ENCODE results near the gene HACE1.
A peak's percentile ranks its signal among the peaks of the same experiment; 100 is the strongest.
"Not testable (repeated sequence)": the region's sequence is repeated elsewhere in the genome, so short reads cannot be mapped to it uniquely, and the experiment has no call there.

The HACE1 gene

GRCh38 chr6:104859225-104860146, at the start of gene HACE1:
Gene HACE1, minus strand, starts transcription at chr6:104859919. Its CDS starts 277 bp downstream, at chr6:104859642.
- peak; percentile 67 for DNase-seq (ENCODE audit: low read depth)

GRCh38 chr6:104908888-104909525, 49.3 kb upstream of the HACE1 start:
- DNase-seq (ENCODE audit: low read depth): no peak

- DNase-seq (ENCODE audit: low read depth): no peak
These were observed 48.5 kb upstream of the HACE1 start for GRCh38 chr6:104908031-104908887.

- not testable (repeated sequence) for DNase-seq (ENCODE audit: low read depth)
These were observed 39.2 kb upstream of the HACE1 start for GRCh38 chr6:104898893-104899292.

GRCh38 chr6:104896914-104897313, 37.2 kb upstream of the HACE1 start:
- no peak for DNase-seq (ENCODE audit: low read depth)

DNA sequence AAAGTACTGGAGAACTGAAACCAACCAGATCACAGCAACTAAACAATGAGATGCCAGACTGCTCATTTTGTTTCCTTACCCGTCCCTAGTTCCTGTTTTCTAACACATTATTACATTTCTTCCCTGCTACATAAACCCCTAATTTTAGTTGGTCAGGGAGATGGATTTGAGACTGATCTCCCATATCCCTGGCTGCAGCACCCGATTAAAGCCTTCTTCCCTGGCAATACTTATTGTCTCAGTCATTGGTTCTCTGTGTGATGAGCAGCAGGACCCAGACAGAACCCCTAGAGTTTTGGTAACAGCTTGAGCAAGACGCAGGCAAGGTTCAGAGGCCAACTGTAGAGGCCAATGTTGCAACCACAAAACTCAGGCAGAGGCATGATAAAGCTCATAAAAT, 28.3 kb upstream of the HACE1 start:
- no peak for DNase-seq (ENCODE audit: low read depth)

DNA sequence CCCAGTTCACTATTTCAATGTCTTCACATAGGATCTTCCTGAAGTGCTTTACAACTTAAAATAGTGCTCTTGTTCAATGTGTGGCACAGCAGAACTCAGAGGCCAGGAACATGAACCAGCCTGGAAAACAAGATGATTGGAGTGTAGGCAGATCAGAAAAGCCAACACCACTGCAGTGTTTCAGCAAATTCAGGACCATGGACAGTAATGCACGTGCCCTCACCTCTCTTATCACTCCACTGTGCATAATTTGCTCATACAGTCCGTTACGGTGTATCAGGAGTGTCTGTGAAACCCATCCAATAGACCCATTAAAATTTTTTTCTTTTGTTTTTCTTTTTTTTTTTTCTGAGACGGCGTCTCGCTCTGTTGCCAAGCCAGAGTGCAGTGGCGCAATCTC, 27.6 kb upstream of the HACE1 start:
- DNase-seq (ENCODE audit: low read depth): no peak

GRCh38 chr6:104885518-104886043, 25.9 kb upstream of the HACE1 start:
- no peak for DNase-seq (ENCODE audit: low read depth)

DNA sequence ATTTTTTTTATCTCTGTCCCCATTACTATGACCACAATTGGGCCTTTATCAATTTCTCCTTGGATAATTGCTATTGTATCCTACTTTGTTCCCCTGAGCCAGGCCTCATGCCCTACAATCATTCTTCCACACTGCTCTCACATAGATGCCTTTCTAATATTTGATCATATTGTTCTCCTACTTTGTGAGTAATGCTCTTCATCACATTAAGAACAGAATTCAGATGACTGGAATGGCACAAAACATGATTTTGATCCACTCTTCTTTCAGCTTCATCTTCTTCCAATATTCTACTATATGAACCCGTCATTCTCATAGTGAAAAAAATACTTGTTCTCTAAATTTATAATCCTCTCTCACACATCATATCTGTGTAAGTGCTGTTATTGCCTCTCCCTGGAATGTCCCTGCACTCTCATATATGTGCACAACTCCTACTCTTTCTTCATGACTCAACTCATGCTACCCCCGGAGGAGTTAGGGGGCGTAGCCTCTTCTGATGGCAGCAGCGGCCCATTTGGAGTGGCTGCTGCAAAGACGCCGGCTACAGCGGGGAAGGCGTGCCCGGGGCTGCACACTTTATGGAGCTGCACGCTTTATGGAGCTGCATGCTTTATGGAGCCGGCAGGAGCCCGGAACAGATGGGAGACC, 25.3 kb upstream of the HACE1 start:
- DNase-seq (ENCODE audit: low read depth): no peak

DNA sequence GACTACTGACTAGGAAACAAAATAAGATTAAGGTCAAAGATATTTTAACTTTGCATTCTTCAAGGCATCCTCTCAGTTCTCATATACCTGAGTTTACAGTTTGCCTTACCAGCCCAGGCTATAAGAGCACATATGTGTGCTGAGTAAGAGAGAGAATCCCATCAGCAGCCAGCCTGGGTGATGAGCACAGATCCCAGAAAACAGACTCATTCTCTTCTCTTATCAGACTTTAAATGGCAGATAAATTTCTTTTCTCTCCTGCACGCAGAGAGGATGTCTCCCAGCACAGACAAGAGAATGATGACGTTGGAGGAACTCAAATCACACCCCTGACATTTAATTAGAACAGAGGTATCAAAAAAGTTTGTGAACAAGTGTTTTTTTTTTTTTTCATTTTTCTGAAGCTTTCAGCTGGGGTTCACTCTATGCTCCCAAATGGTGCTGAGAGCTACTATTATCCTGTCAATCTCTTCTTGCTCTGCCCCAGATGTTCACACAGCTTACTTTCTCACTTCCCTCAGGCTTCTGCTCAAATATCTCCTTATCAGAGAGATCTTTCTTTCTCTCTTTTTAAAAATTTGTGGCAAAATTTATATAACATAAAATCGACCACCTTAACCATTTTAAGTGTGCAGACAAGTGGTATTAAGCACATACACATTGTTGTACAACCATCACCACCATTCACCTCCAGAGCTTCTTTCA, 22.4 kb upstream of the HACE1 start:
- no peak for DNase-seq (ENCODE audit: low read depth)

DNA sequence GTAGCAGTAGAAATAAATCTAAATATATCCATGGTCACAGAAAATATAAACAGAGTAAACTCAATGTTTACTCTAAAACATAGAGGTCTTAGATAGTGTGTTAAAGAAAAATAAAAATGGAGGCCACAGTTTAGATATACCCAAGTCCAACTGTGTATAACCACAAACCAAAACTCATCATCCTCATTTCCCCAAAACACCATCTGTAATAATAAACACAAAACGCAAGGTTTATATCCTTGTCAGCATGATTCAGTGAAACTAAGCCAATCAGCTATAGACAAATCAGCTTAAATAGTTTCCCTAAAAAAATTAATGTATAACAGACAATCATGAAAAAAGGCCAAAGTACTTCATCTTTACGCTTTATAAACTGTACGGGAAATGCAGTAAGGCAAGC, 2.7 kb upstream of the HACE1 start:
- no peak for DNase-seq (ENCODE audit: low read depth)

GRCh38 chr6:104860221-104860620, 502 bp upstream of the HACE1 start:
- no peak for DNase-seq (ENCODE audit: low read depth)

- no peak for DNase-seq (ENCODE audit: low read depth)
These were observed 1.1 kb downstream of the HACE1 start for GRCh38 chr6:104858642-104859041.

DNA sequence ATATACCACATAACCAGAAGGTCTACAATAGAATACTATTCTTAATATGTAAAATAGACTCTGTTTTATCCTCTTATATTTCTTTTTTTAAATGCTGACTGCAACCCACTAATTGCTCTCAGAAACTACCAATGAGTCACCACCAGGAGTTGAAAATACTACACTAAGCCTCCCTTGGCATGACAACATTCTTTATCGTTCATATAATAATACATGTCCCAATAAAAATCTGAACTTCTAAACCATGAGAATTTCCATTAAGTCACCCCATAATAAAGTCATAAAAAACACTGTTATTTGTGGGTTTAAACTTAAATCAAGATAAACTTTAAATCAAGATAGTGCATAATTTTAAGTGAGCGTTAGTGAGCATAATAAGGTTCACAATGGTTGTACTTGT, 4.2 kb downstream of the HACE1 start:
- DNase-seq (ENCODE audit: low read depth): no peak

DNA sequence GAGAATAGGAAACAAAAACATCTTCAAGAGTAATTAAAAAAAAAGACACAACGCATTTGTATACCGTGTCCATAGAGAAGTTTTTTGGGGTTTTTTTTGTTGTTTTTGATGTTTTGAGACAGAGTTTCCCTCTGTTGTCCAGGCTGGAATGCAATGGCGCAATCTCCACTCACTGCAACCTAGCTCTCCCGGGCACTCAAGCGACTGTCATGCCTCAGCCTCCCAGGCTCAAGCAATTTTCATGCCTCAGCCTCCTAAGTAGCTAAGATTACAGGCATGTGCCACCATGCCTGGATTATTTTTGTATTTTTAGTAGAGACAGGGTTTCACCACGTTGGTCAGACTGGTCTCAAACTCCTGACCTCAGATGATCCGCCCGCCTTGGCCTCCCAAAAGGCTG, 12.0 kb downstream of the HACE1 start:
- DNase-seq (ENCODE audit: low read depth): not testable (repeated sequence)

- no peak for DNase-seq (ENCODE audit: low read depth)
These were observed 16.5 kb downstream of the HACE1 start for GRCh38 chr6:104843229-104843628.

DNA sequence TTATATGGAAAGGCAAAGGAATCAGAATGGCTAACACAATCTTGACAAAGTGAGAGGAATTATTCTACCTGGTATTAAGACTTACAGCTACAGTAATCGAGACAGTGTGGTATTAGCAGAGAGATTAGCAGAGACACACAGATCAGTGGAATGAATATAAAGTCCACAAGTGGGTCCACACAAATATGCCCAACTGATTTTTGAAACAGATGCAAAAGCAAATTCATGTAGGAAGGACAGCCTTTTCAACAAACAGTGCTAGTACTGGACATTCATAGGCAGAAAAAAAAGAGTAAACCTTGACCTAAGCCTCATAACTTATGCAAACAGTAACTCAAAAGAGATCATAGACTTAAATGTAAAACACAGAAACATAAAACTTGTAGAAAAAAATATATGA, 22.6 kb downstream of the HACE1 start:
- DNase-seq (ENCODE audit: low read depth): no peak

- not testable (repeated sequence) for DNase-seq (ENCODE audit: low read depth)
These were observed 23.2 kb downstream of the HACE1 start for GRCh38 chr6:104836479-104837020.

DNA sequence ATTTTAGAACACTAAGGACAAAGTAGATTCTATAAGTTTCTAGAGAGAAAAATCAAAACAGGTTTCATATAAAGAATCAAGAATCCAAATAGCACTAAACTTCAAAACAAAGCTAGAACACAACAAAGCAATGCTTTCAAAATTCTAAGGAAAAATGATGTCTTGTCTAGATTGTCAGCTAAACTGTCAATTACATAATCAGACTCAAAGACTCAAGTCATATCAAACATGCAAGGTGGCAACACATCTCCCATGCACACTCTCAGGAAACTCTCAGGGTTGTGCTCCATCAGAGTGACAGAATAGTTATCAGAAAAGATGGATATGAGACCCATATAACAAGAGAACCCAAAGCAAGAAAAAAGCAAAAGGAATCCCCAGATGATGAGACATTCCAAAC, 23.9 kb downstream of the HACE1 start:
- DNase-seq (ENCODE audit: low read depth): no peak

- DNase-seq (ENCODE audit: low read depth): no peak
These were observed 30.3 kb downstream of the HACE1 start for GRCh38 chr6:104829183-104829958.
